ENCODE results near the gene SCARB2. TPM values are rescaled to one million over a fixed set of nuclear protein-coding genes. Genes with fewer than 3 reads are reported as not detected.

Gene SCARB2
- total RNA-seq, 4 donors from 2014 or later = 126 to 219 (median 143) TPM

GRCh38 chr4:76209881-76210280 is 3.7 kb downstream of the SCARB2 start:
- DNase-seq (ENCODE audit: low spot score in 2 of 2) = no peak
- no peaks in the 10 kb centered on the region for H3K27me3 ChIP-seq
- peak overlapping the region in 3 of 4 donors; percentile 94 to 99 (median 97) for H3K27ac ChIP-seq
- no peak overlapping the region for H3K4me3 ChIP-seq
- TF ChIP-seq EP300 (IDR thresholded peaks at IDR 0.05) = no peak
- no peak for TF ChIP-seq POLR2A (IDR thresholded peaks at IDR 0.05)
- no peak for TF ChIP-seq CTCF (IDR thresholded peaks at IDR 0.05)
- H3K36me3 ChIP-seq = no peaks in the 10 kb centered on the region
- 72% methylated on average over 4 of the region's 4 CpGs for WGBS, 2 donors
- no peaks in the 10 kb centered on the region for H3K9me3 ChIP-seq
- peaks cover 0 to 88% (median 81%) of the 10 kb centered on the region in 4 donors for H3K4me1 ChIP-seq

GRCh38 chr4:76208005-76208765 is 5.4 kb downstream of the SCARB2 start:
- H3K36me3 ChIP-seq = no peaks in the 10 kb centered on the region
- no peaks in the 10 kb centered on the region for H3K9me3 ChIP-seq
- peaks cover 0 to 93% (median 75%) of the 10 kb centered on the region in 4 donors for H3K4me1 ChIP-seq
- WGBS, 2 donors = 10 to 11% methylated on average over 9 of the region's 9 CpGs
- peak; percentile 71 to 81 for DNase-seq (ENCODE audit: low spot score in 2 of 2)
- TF ChIP-seq EP300 (IDR thresholded peaks at IDR 0.05) (peak; percentile 50 to 90), POLR2A (IDR thresholded peaks at IDR 0.05) (peak in 1 of 2 donors; percentile 32), CTCF (IDR thresholded peaks at IDR 0.05) (peak in 1 of 5 experiments; percentile 10)
- H3K27ac ChIP-seq = peak overlapping the region; percentile 61 to 99 (median 96)
- H3K4me3 ChIP-seq = peak overlapping the region in 3 of 4 donors; percentile 17 to 37 (median 18)
- no peaks in the 10 kb centered on the region for H3K27me3 ChIP-seq

- H3K4me3 ChIP-seq = no peak overlapping the region
- H3K36me3 ChIP-seq = no peaks in the 10 kb centered on the region
- H3K27ac ChIP-seq = peak overlapping the region; percentile 61 to 99 (median 96)
- no peaks in the 10 kb centered on the region for H3K9me3 ChIP-seq
- TF ChIP-seq POLR2A (IDR thresholded peaks at IDR 0.05) (no peak), CTCF (IDR thresholded peaks at IDR 0.05) (no peak), EP300 (IDR thresholded peaks at IDR 0.05) (no peak)
- H3K4me1 ChIP-seq = peaks cover 0 to 95% (median 72%) of the 10 kb centered on the region in 4 donors
- no peaks in the 10 kb centered on the region for H3K27me3 ChIP-seq
- DNase-seq (ENCODE audit: low spot score in 2 of 2) = no peak
Measured at GRCh38 chr4:76207549-76207948, 6.1 kb downstream of the SCARB2 start.

- no peak for DNase-seq (ENCODE audit: low spot score in 2 of 2)
- H3K27ac ChIP-seq = peak overlapping the region; percentile 45 to 97 (median 71)
- H3K36me3 ChIP-seq = no peaks in the 10 kb centered on the region
- H3K4me1 ChIP-seq = peaks cover 0 to 84% (median 66%) of the 10 kb centered on the region in 4 donors
- 36% methylated on average over 7 of the region's 7 CpGs for WGBS, 2 donors
- TF ChIP-seq EP300 (IDR thresholded peaks at IDR 0.05) = no peak
- TF ChIP-seq CTCF (IDR thresholded peaks at IDR 0.05) = no peak
- TF ChIP-seq POLR2A (IDR thresholded peaks at IDR 0.05) = no peak
- H3K27me3 ChIP-seq = no peaks in the 10 kb centered on the region
- no peak overlapping the region for H3K4me3 ChIP-seq
- no peaks in the 10 kb centered on the region for H3K9me3 ChIP-seq
Measured at GRCh38 chr4:76206222-76206942, 7.2 kb downstream of the SCARB2 start.

- no peaks in the 10 kb centered on the region for H3K36me3 ChIP-seq
- TF ChIP-seq EP300 (IDR thresholded peaks at IDR 0.05) = no peak
- H3K4me1 ChIP-seq = peaks cover 0 to 84% (median 67%) of the 10 kb centered on the region in 4 donors
- no peaks in the 10 kb centered on the region for H3K27me3 ChIP-seq
- H3K4me3 ChIP-seq = no peak overlapping the region
- peak overlapping the region in 3 of 4 donors; percentile 48 to 97 (median 94) for H3K27ac ChIP-seq
- no peak for DNase-seq (ENCODE audit: low spot score in 2 of 2)
- H3K9me3 ChIP-seq = no peaks in the 10 kb centered on the region
Measured at GRCh38 chr4:76205476-76205875, 8.1 kb downstream of the SCARB2 start.

All from tibial nerve (tissue), 4 donors.